ENCODE measurements around the gene FAM185A.
"Not testable (repeated sequence)": the region's sequence is repeated elsewhere in the genome, so short reads cannot be mapped to it uniquely, and the experiment has no call there.

FAM185A gene

GRCh38 chr7:102748605-102749444, at the start of gene FAM185A:
Gene FAM185A, plus strand, starts transcription at chr7:102748999. Its CDS starts 209 bp downstream, at chr7:102749208.
- DNase-seq: peak; percentile 93

- not testable (repeated sequence) for DNase-seq
Observed at GRCh38 chr7:102713011-102713690, 35.6 kb upstream of the FAM185A start.

- not testable (repeated sequence) for DNase-seq
Observed at GRCh38 chr7:102713691-102714080, 35.1 kb upstream of the FAM185A start.

GRCh38 chr7:102714774-102715522, 33.9 kb upstream of the FAM185A start:
- DNase-seq: not testable (repeated sequence)

- DNase-seq: not testable (repeated sequence)
Observed at GRCh38 chr7:102715718-102716117, 33.1 kb upstream of the FAM185A start.

GRCh38 chr7:102718491-102718890, 30.3 kb upstream of the FAM185A start:
- not testable (repeated sequence) for DNase-seq

- DNase-seq: not testable (repeated sequence)
Observed at GRCh38 chr7:102726170-102726569, 22.6 kb upstream of the FAM185A start.

GRCh38 chr7:102729670-102730069, 19.1 kb upstream of the FAM185A start:
- not testable (repeated sequence) for DNase-seq

- DNase-seq: not testable (repeated sequence)
Observed at GRCh38 chr7:102730431-102730830, 18.4 kb upstream of the FAM185A start.

GRCh38 chr7:102742002-102742771, 6.6 kb upstream of the FAM185A start:
- not testable (repeated sequence) for DNase-seq

- peak; percentile 30 for DNase-seq
Observed at GRCh38 chr7:102743861-102744260, 4.9 kb upstream of the FAM185A start.

- not testable (repeated sequence) for DNase-seq
Observed at GRCh38 chr7:102745494-102746288, 3.1 kb upstream of the FAM185A start.

GRCh38 chr7:102749445-102749786, 617 bp downstream of the FAM185A start:
- not testable (repeated sequence) for DNase-seq

GRCh38 chr7:102758227-102758626, 9.4 kb downstream of the FAM185A start:
- not testable (repeated sequence) for DNase-seq

- DNase-seq: not testable (repeated sequence)
Observed at GRCh38 chr7:102759934-102760333, 11.1 kb downstream of the FAM185A start.

GRCh38 chr7:102761234-102761633, 12.4 kb downstream of the FAM185A start:
- DNase-seq: not testable (repeated sequence)

- not testable (repeated sequence) for DNase-seq
Observed at GRCh38 chr7:102763295-102763905, 14.6 kb downstream of the FAM185A start.

- not testable (repeated sequence) for DNase-seq
Observed at GRCh38 chr7:102769657-102770192, 20.9 kb downstream of the FAM185A start.

GRCh38 chr7:102770467-102770866, 21.7 kb downstream of the FAM185A start:
- DNase-seq: not testable (repeated sequence)

GRCh38 chr7:102776217-102776616, 27.4 kb downstream of the FAM185A start:
- DNase-seq: not testable (repeated sequence)

GRCh38 chr7:102778663-102779062, 29.9 kb downstream of the FAM185A start:
- not testable (repeated sequence) for DNase-seq

All from NCI-H510A (cell line).